SU-DHL-6 (cell line): ENCODE results near the gene TWIST2.

Source experiments
- H2AFZ ChIP-seq: fragments of 200-600 bp; sonication (generic); 2 replicates; pipeline ENCODE4 v1.6.1; 2014; ENCODE audit warnings: low read depth, mild to moderate bottlenecking, moderate library complexity, mixed read lengths, antibody characterized with exemption, low read length; ENCODE audit not compliant: severe bottlenecking
- H3F3A ChIP-seq: fragments of 200-600 bp; shearing (Covaris generic); 2 replicates; pipeline ENCODE4 v1.6.0; 2016; ENCODE audit warnings: antibody characterized with exemption, mild to moderate bottlenecking; ENCODE audit not compliant: insufficient read depth
- H3K27ac ChIP-seq: fragments of 200-600 bp; sonication (generic); 2 replicates; pipeline ENCODE4 v1.5.1; 2016; ENCODE audit warnings: low read depth, mild to moderate bottlenecking, low read length, moderate library complexity, mixed read lengths
- H3K27me3 ChIP-seq: fragments of 200-600 bp; sonication (generic), shearing (Covaris generic); 2 replicates; pipeline ENCODE4 v1.6.0; 2014; ENCODE audit warnings: mild to moderate bottlenecking, low read length
- H3K36me3 ChIP-seq: fragments of 200-600 bp; sonication (generic); 2 replicates; pipeline ENCODE4 v1.6.1; 2014; ENCODE audit warnings: mild to moderate bottlenecking, low read length, mixed read lengths
- H3K4me2 ChIP-seq: fragments of 300-600, 200-600 bp; shearing (Covaris generic), sonication (generic); 2 replicates; pipeline ENCODE4 v1.6.0; 2014; ENCODE audit warnings: low read length, low read depth, mild to moderate bottlenecking; ENCODE audit not compliant: poor library complexity, severe bottlenecking
- H3K4me3 ChIP-seq: fragments of 200-600 bp; sonication (generic); 2 replicates; pipeline ENCODE4 v1.5.1; 2014; ENCODE audit warnings: antibody characterized with exemption, low read length, mild to moderate bottlenecking, mixed read lengths; ENCODE audit not compliant: insufficient read depth, poor library complexity, severe bottlenecking
- H3K79me2 ChIP-seq: fragments of 200-600 bp; sonication (generic); 2 replicates; pipeline ENCODE4 v1.6.1; 2014; ENCODE audit warnings: mild to moderate bottlenecking, low read length, moderate library complexity; ENCODE audit not compliant: insufficient read depth
- H3K9ac ChIP-seq: fragments of 200-600 bp; sonication (generic); 2 replicates; pipeline ENCODE4 v1.7.0; 2014; ENCODE audit warnings: mild to moderate bottlenecking, low read length
- H3K9me2 ChIP-seq: fragments of 200-600 bp; sonication (generic); replicated peaks from 2 replicates; pipeline ENCODE4 v1.6.1; 2014; ENCODE audit warnings: low read length; ENCODE audit not compliant: insufficient read depth
- H3K9me3 ChIP-seq: fragments of 200-600 bp; sonication (generic); 2 replicates; pipeline ENCODE4 v1.6.1; 2014; ENCODE audit warnings: low read length, mixed read lengths; ENCODE audit not compliant: insufficient read depth
- H4K20me1 ChIP-seq: fragments of 200-600 bp; sonication (generic); 2 replicates; pipeline ENCODE4 v1.6.1; 2014; ENCODE audit warnings: low read depth, mild to moderate bottlenecking, antibody characterized with exemption, low read length, moderate library complexity, mixed read lengths
- EZH2phosphoT487 ChIP-seq: fragments of 200-600 bp; sonication (generic), shearing (Covaris generic); conservative IDR thresholded peaks from 2 replicates; pipeline ENCODE4 v1.6.1; 2018; ENCODE audit warnings: mild to moderate bottlenecking, antibody characterized with exemption, low read length, moderate library complexity, mixed read lengths
- TF ChIP-seq, protein P1 (sequence below): fragments of 200-600 bp; sonication (generic); IDR thresholded peaks from one replicate; pipeline ENCODE4 v1.5.1; 2017; ENCODE audit warnings: antibody characterized with exemption, mild to moderate bottlenecking, low read length, moderate library complexity; ENCODE audit not compliant: insufficient read depth, poor library complexity, severe bottlenecking

TWIST2 gene

DNA sequence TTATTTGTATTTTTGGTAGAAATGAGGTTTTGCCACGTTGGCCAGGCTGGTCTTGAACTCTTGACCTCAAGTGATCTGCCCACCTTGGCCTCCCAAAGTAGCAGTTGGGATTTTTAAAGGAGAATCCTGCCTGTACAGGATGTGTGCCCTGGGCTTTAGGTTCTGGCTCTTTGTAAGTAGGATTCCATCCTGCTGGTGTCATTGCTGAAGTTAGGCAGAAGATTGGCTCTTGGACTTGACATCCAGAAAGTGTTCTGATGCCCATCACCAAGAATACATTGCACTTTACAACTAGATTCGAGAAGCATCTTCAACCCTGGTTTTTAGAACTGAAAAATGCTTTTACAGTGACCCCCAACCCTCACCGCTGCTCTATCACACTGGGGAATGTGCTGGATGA, 4.4 kb upstream of the TWIST2 start:
- Histone ChIP-seq H3K27me3 (no peaks in the 10 kb centered on the region), H4K20me1 (no peaks in the 10 kb centered on the region)
- TF ChIP-seq EZH2phosphoT487: no peak
- TF ChIP-seq, protein P1, sequence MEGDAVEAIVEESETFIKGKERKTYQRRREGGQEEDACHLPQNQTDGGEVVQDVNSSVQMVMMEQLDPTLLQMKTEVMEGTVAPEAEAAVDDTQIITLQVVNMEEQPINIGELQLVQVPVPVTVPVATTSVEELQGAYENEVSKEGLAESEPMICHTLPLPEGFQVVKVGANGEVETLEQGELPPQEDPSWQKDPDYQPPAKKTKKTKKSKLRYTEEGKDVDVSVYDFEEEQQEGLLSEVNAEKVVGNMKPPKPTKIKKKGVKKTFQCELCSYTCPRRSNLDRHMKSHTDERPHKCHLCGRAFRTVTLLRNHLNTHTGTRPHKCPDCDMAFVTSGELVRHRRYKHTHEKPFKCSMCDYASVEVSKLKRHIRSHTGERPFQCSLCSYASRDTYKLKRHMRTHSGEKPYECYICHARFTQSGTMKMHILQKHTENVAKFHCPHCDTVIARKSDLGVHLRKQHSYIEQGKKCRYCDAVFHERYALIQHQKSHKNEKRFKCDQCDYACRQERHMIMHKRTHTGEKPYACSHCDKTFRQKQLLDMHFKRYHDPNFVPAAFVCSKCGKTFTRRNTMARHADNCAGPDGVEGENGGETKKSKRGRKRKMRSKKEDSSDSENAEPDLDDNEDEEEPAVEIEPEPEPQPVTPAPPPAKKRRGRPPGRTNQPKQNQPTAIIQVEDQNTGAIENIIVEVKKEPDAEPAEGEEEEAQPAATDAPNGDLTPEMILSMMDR: no peak

DNA sequence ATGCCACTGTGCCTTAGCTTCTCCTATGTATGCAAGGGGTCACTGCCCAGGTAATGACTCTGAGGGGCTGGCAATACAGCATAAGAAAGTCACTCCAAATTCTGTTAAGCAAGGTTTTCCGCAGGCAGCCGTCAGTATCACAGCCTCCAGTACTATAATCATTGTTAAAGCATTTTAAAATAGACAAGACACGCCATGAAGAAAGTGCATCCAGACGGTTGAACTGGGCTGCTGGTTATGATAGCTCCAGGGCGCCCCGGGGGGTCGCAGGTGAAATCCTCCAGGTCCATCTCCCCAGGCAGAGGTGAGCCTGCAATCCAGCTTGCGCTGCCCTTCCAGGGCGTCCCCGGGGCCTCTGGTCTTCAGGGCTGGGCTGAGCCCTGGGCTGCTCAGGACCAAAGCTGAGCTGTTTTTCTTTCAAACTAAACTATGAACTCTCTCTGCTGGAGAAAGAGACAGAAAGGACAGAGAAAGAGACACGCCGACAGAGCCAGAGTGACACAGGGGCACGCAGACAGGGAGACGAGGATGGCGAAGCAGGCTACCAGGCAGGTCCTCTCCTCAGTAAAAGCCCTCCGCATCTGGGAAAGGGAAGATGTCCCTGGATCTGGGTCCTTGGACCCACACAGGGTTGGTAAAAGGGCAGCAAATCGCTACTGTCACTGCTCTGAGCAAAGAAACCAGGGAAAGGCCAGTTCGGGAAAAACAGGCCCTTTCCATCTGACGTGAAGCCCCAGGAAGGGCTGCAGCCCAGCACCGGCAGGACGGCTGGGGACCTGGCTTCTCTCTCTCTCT, 2.1 kb upstream of the TWIST2 start:
- Histone ChIP-seq H3K27ac (no peak overlapping the region), H3K9me3 (no peaks in the 10 kb centered on the region), H3K36me3 (no peaks in the 10 kb centered on the region), H3K4me3 (no peak overlapping the region), H3K9me2 (no peaks in the 10 kb centered on the region), H3K79me2 (no peaks in the 10 kb centered on the region), H3F3A (no peaks in the 10 kb centered on the region), H3K4me2 (no peak overlapping the region), H4K20me1 (no peaks in the 10 kb centered on the region), H3K27me3 (no peaks in the 10 kb centered on the region), H2AFZ (no peak overlapping the region), H3K9ac (no peak overlapping the region)
- no peak for TF ChIP-seq EZH2phosphoT487
- TF ChIP-seq, protein P1: no peak

More for the DNA sequence above, 4.4 kb upstream of the TWIST2 start:
- no peak overlapping the region for H3K4me3 ChIP-seq
- no peaks in the 10 kb centered on the region for H3K79me2 ChIP-seq
- H3F3A ChIP-seq: no peaks in the 10 kb centered on the region
- no peaks in the 10 kb centered on the region for H3K36me3 ChIP-seq
- no peaks in the 10 kb centered on the region for H3K9me3 ChIP-seq
- no peaks in the 10 kb centered on the region for H3K9me2 ChIP-seq
- H2AFZ ChIP-seq: no peak overlapping the region
- no peak overlapping the region for H3K4me2 ChIP-seq
- H3K27ac ChIP-seq: no peak overlapping the region
- H3K9ac ChIP-seq: no peak overlapping the region

DNA sequence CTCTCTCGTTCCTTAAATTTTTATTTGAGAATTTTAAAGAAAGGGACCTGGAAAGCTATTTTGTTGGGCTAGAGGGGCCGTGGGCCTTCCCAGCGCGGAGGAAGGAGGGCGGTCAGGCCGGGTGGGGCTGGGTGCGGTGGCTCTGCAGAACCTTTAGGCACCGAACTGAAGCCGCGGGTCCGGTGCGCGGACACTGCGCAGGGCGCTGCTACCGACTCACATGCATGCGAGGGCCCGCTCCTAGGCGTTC, 1.6 kb upstream of the TWIST2 start:
- H3K4me3 ChIP-seq: no peak overlapping the region
- H3K36me3 ChIP-seq: no peaks in the 10 kb centered on the region
- no peaks in the 10 kb centered on the region for H4K20me1 ChIP-seq
- H3K9me3 ChIP-seq: no peaks in the 10 kb centered on the region
- H2AFZ ChIP-seq: no peak overlapping the region
- TF ChIP-seq, protein P1: no peak
- no peak for TF ChIP-seq EZH2phosphoT487
- no peak overlapping the region for H3K4me2 ChIP-seq
- H3K9me2 ChIP-seq: no peaks in the 10 kb centered on the region
- H3F3A ChIP-seq: no peaks in the 10 kb centered on the region
- H3K27me3 ChIP-seq: no peaks in the 10 kb centered on the region
- no peaks in the 10 kb centered on the region for H3K79me2 ChIP-seq
- no peak overlapping the region for H3K9ac ChIP-seq
- H3K27ac ChIP-seq: no peak overlapping the region
